HPDE6-E6E7 (cell line): ENCODE measurements around the gene ATP1A2.

Experiments
- DNase-seq: peaks from one replicate; pipeline ENCODE4 v3.0.0; 2011; ENCODE audit warnings: missing footprints; ENCODE audit errors: extremely low spot score

ATP1A2 gene

GRCh38 chr1:160115545-160116282, at the start of gene ATP1A2:
ATP1A2 (plus strand) TSS chr1:160115759; CDS start chr1:160115862, 103 bp downstream.
- DNase-seq: no peak

- no peak for DNase-seq
These were observed 48.5 kb upstream of the ATP1A2 start for GRCh38 chr1:160066829-160067745.

- no peak for DNase-seq
These were observed 47.3 kb upstream of the ATP1A2 start for GRCh38 chr1:160068225-160068624.

- no peak for DNase-seq
These were observed 45.9 kb upstream of the ATP1A2 start, which contains the start of gene KCNJ10 for GRCh38 chr1:160069460-160070231. KCNJ10 (minus strand) TSS chr1:160070160; CDS start chr1:160042532, 27,628 bp downstream.

- DNase-seq: no peak
These were observed 45.1 kb upstream of the ATP1A2 start for GRCh38 chr1:160070243-160071163.

- no peak for DNase-seq
These were observed 44.3 kb upstream of the ATP1A2 start for GRCh38 chr1:160071289-160071688.

GRCh38 chr1:160074865-160075264, 40.7 kb upstream of the ATP1A2 start:
- no peak for DNase-seq

- DNase-seq: no peak
These were observed 39.7 kb upstream of the ATP1A2 start for GRCh38 chr1:160075836-160076235.

- DNase-seq: no peak
These were observed 39.3 kb upstream of the ATP1A2 start for GRCh38 chr1:160076295-160076694.

GRCh38 chr1:160077486-160077885, 38.1 kb upstream of the ATP1A2 start:
- no peak for DNase-seq

GRCh38 chr1:160078512-160079195, 36.9 kb upstream of the ATP1A2 start:
- DNase-seq: no peak

- DNase-seq: no peak
These were observed 36.1 kb upstream of the ATP1A2 start for GRCh38 chr1:160079448-160079847.

- DNase-seq: no peak
These were observed 35.0 kb upstream of the ATP1A2 start for GRCh38 chr1:160080381-160081100.

- DNase-seq: no peak
These were observed 34.2 kb upstream of the ATP1A2 start, which contains the start of gene KCNJ9 for GRCh38 chr1:160081261-160081936. KCNJ9 (plus strand) TSS chr1:160081538; CDS start chr1:160084031, 2,493 bp downstream.

- no peak for DNase-seq
These were observed 33.1 kb upstream of the ATP1A2 start for GRCh38 chr1:160082487-160082886.

- no peak for DNase-seq
These were observed 32.6 kb upstream of the ATP1A2 start for GRCh38 chr1:160082926-160083325.

GRCh38 chr1:160083968-160084770, 31.4 kb upstream of the ATP1A2 start:
- peak; percentile 83 for DNase-seq

GRCh38 chr1:160084771-160085321, 30.7 kb upstream of the ATP1A2 start:
- DNase-seq: no peak
